GF-D8 (cell line): Measurements from ENCODE around the gene EXPH5.

Experiments
- DNase-seq: peaks from one replicate; lab custom pipeline; 2025; lab: John Stamatoyannopoulos, UW

Gene EXPH5

GRCh38 chr11:108518581-108518980 is 75.0 kb downstream of the EXPH5 start:
- DNase-seq = no peak

GRCh38 chr11:108516125-108516524 is 77.4 kb downstream of the EXPH5 start:
- no peak for DNase-seq

- DNase-seq = no peak
Observed at GRCh38 chr11:108512708-108513107, 80.9 kb downstream of the EXPH5 start.

- no peak for DNase-seq
Observed at GRCh38 chr11:108511851-108512474, 81.6 kb downstream of the EXPH5 start.

GRCh38 chr11:108508653-108509593 is 84.6 kb downstream of the EXPH5 start:
- no peak for DNase-seq

GRCh38 chr11:108501396-108501795 is 92.2 kb downstream of the EXPH5 start:
- no peak for DNase-seq

- DNase-seq = no peak
Observed at GRCh38 chr11:108500721-108501120, 92.8 kb downstream of the EXPH5 start.

- no peak for DNase-seq
Observed at GRCh38 chr11:108500169-108500568, 93.4 kb downstream of the EXPH5 start.

- no peak for DNase-seq
Observed at GRCh38 chr11:108498816-108499408, 94.7 kb downstream of the EXPH5 start.

GRCh38 chr11:108498046-108498815 is 95.3 kb downstream of the EXPH5 start, which contains the start of gene POGLUT3:
TSS of gene POGLUT3 (minus strand) at chr11:108498384. CDS start at chr11:108498366, 18 bp downstream.
- DNase-seq = peak; percentile 76

- DNase-seq = peak; percentile 97
Observed at GRCh38 chr11:108497317-108498045, 96.1 kb downstream of the EXPH5 start.

GRCh38 chr11:108496643-108497256 is 96.8 kb downstream of the EXPH5 start:
- DNase-seq = no peak

- no peak for DNase-seq
Observed at GRCh38 chr11:108495326-108495725, 98.2 kb downstream of the EXPH5 start.

- no peak for DNase-seq
Observed at GRCh38 chr11:108494182-108494581, 99.4 kb downstream of the EXPH5 start.

GRCh38 chr11:108491936-108492335 is 101.6 kb downstream of the EXPH5 start:
- DNase-seq = no peak

GRCh38 chr11:108486828-108487227 is 106.7 kb downstream of the EXPH5 start:
- DNase-seq = no peak

GRCh38 chr11:108486331-108486730 is 107.2 kb downstream of the EXPH5 start:
- DNase-seq = no peak

GRCh38 chr11:108483163-108483562 is 110.4 kb downstream of the EXPH5 start:
- no peak for DNase-seq

- no peak for DNase-seq
Observed at GRCh38 chr11:108474664-108475463, 118.7 kb downstream of the EXPH5 start.

- no peak for DNase-seq
Observed at GRCh38 chr11:108472681-108473080, 120.9 kb downstream of the EXPH5 start.
